HCT116 (cell line): Measurements from ENCODE around the gene TLE7. TPM values are rescaled to one million over a fixed set of nuclear protein-coding genes. Genes with fewer than 3 reads are reported as not detected.

Experiments used
- ATAC-seq: fragments of 200-7000 bp; cut with Tn5 transposase; 2 replicates; pipeline ENCODE4 v1.9.1; 2020; ENCODE audit warnings: mild to moderate bottlenecking, moderate library complexity
- BruUV-seq: library from RNA; stranded (reverse); fragments of 400-500 nt; replicated peaks from 2 replicates; lab custom pipeline; 2021; lab: Mats Ljungman, UMichigan
- CTCF ChIA-PET: fragments of 300-600 bp; sonication (Branson Sonifier 250); formaldehyde crosslinking; loops from one replicate; lab custom pipeline; 2021; ENCODE audit warnings: antibody characterized with exemption; lab: Charles Lee
- POLR2A ChIA-PET: fragments of 300-600, 350-600 bp; sonication (Branson Sonifier 250); formaldehyde crosslinking; loops from one replicate; lab custom pipeline; 2021; ENCODE audit warnings: antibody characterized with exemption; lab: Charles Lee
- RAD21 ChIA-PET, 2 experiments: fragments of 300-600 bp; sonication (Branson Sonifier 250); formaldehyde crosslinking; loops; one replicate each; lab custom pipeline; 2023; ENCODE audit warnings: low total read pairs in 2 of 2; ENCODE audit not compliant: uncharacterized antibody in 2 of 2, unreplicated experiment in 2 of 2, low non-redundant PET in 1 of 2; lab: Charles Lee
- DNase-seq: peaks from one replicate; pipeline ENCODE4 v3.0.0-alpha.2; 2010; ENCODE audit warnings: low read depth, low spot score
- H2AFZ ChIP-seq: fragments of 200-600 bp; shearing (Covaris generic), sonication (generic); 2 replicates; pipeline ENCODE4 v1.6.1; 2017; ENCODE audit warnings: low read depth, mixed run types, mixed read lengths, antibody characterized with exemption, low read length; ENCODE audit not compliant: poor library complexity, severe bottlenecking
- H3K27ac ChIP-seq: 2 replicates; pipeline ENCODE4 v1.5.1; 2012; ENCODE audit warnings: low read depth, low read length
- H3K27me3 ChIP-seq: fragments of 200-600 bp; sonication (generic); 2 replicates; pipeline ENCODE4 v1.6.1; 2016; ENCODE audit warnings: mixed run types, low read length, mixed read lengths; ENCODE audit not compliant: insufficient read depth
- H3K36me3 ChIP-seq, 2 experiments: fragments of 200-500 bp in 1 of 2; fragments of 200-600 bp in 1 of 2; sonication (Bioruptor generic) in 1 of 2; sonication (generic) in 1 of 2; 2 replicates each; pipeline versions ENCODE4 v1.5.1 to v1.6.1; 2014 to 2016; ENCODE audit warnings: low read length in 2 of 2, inconsistent platforms in 1 of 2, mixed read lengths in 1 of 2, mixed run types in 1 of 2; ENCODE audit not compliant: insufficient read depth in 2 of 2, control insufficient read depth in 1 of 2
- H3K4me1 ChIP-seq, 2 experiments: fragments of 200-600 bp in 1 of 2; sonication (generic) in 1 of 2; 2 replicates each; pipeline versions ENCODE4 v1.5.1 to v1.6.1; 2012 to 2017; ENCODE audit warnings: low read length in 2 of 2, inconsistent platforms in 1 of 2, mild to moderate bottlenecking in 1 of 2, mixed read lengths in 1 of 2, mixed run types in 1 of 2, moderate library complexity in 1 of 2; ENCODE audit not compliant: insufficient read depth in 2 of 2, control insufficient read depth in 1 of 2
- H3K4me2 ChIP-seq: fragments of 200-600 bp; sonication (generic); 2 replicates; pipeline ENCODE4 v1.6.1; 2017; ENCODE audit warnings: mixed run types, low read length, mixed read lengths
- H3K4me3 ChIP-seq, 2 experiments: fragments of 200-600 bp in 1 of 2; sonication (generic) in 1 of 2; replicated peaks in 1 of 2; 2 replicates each; pipeline ENCODE4 v1.5.1; 2011 to 2016; ENCODE audit warnings: low read length in 2 of 2, control low read depth in 1 of 2, low read depth in 1 of 2, mild to moderate bottlenecking in 1 of 2, mixed read lengths in 1 of 2, mixed run types in 1 of 2
- H3K79me2 ChIP-seq: fragments of 200-600 bp; sonication (generic); 2 replicates; pipeline ENCODE4 v1.6.1; 2017; ENCODE audit warnings: mild to moderate bottlenecking, mixed run types, low read length, moderate library complexity, mixed read lengths; ENCODE audit not compliant: insufficient read depth
- H3K9ac ChIP-seq: fragments of 200-600 bp; sonication (generic); 2 replicates; pipeline ENCODE4 v1.6.1; 2016; ENCODE audit warnings: low read length, mixed read lengths
- H3K9me2 ChIP-seq: fragments of 200-600 bp; sonication (generic), shearing (Covaris generic); 2 replicates; pipeline ENCODE4 v1.6.1; 2017; ENCODE audit warnings: mixed run types, mild to moderate bottlenecking, moderate library complexity; ENCODE audit not compliant: insufficient read depth
- H3K9me3 ChIP-seq, 2 experiments: fragments of 200-500 bp in 1 of 2; fragments of 200-600 bp in 1 of 2; sonication (Bioruptor generic) in 1 of 2; sonication (generic) in 1 of 2; 2 replicates each; pipeline ENCODE4 v1.6.1; 2014 to 2017; ENCODE audit warnings: low read length in 2 of 2, mixed read lengths in 2 of 2, inconsistent platforms in 1 of 2, low read depth in 1 of 2, mild to moderate bottlenecking in 1 of 2, mixed run types in 1 of 2, moderate library complexity in 1 of 2; ENCODE audit not compliant: control insufficient read depth in 1 of 2, insufficient read depth in 1 of 2
- H4K20me1 ChIP-seq: fragments of 200-600 bp; sonication (generic), shearing (Covaris generic); 2 replicates; pipeline ENCODE4 v1.6.1; 2017; ENCODE audit warnings: mixed run types, mild to moderate bottlenecking, moderate library complexity; ENCODE audit not compliant: insufficient read depth
- CEBPB ChIP-seq: IDR thresholded peaks from 2 replicates; pipeline ENCODE4 v1.6.1; 2012; ENCODE audit warnings: low read depth
- EZH2 ChIP-seq: fragments of 200-600 bp; sonication (generic); IDR thresholded peaks from 2 replicates; pipeline ENCODE4 v1.6.1; 2017; ENCODE audit warnings: antibody characterized with exemption, mixed run types
- FOSL1 ChIP-seq: IDR thresholded peaks from 2 replicates; pipeline ENCODE4 v1.6.1; 2012; ENCODE audit warnings: low read depth
- JUND ChIP-seq: IDR thresholded peaks from 2 replicates; pipeline ENCODE4 v1.6.1; 2012
- RAD21 ChIP-seq: IDR thresholded peaks from 2 replicates; pipeline ENCODE4 v1.6.1; 2012; ENCODE audit warnings: low read depth, mild to moderate bottlenecking
- ZFX ChIP-seq: fragments of 450-650 bp; IDR thresholded peaks from 2 replicates; pipeline ENCODE4 v1.6.1; 2017
- ZNF274 ChIP-seq: fragments of 200-500 bp; sonication (Bioruptor generic); IDR thresholded peaks from 2 replicates; pipeline ENCODE4 v1.6.1; 2014; ENCODE audit warnings: mild to moderate bottlenecking, low read depth, low read length, inconsistent platforms
- intact Hi-C: fragments of 100-400 bp; cut with micrococcal nuclease; formaldehyde crosslinking; loops from 2 replicates; pipeline ENCODE4 v1.10.0; 2022
- total RNA-seq: library from RNA; stranded (reverse); gene quantifications from one replicate; pipeline ENCODE4 v1.2.1, GENCODE V29; 2021; ENCODE audit not compliant: unreplicated experiment

Gene TLE7
- total RNA-seq, 1 experiment from 2014 or later: not detected

- Histone ChIP-seq H3K36me3 (no peaks in the 10 kb centered on the region), H3K79me2 (no peaks in the 10 kb centered on the region), H3K9ac (peak overlapping the region; percentile 13; the same call in 1 of the 2 replicates), H4K20me1 (no peaks in the 10 kb centered on the region), H3K4me3 (peak overlapping the region; percentile 3 to 38; a peak in 2 of 4 replicates), H3K4me2 (peak overlapping the region; percentile 67), H2AFZ (peak overlapping the region; percentile 88), H3K9me2 (no peaks in the 10 kb centered on the region), H3K27me3 (no peaks in the 10 kb centered on the region), H3K4me1 (peaks cover 4 to 14% of the 10 kb centered on the region in 2 experiments; a peak in 3 of 4 replicates), H3K27ac (peak overlapping the region; percentile 46), H3K9me3 (peaks cover 0 to 7% of the 10 kb centered on the region in 2 experiments; a peak in 1 of 4 replicates)
- ATAC-seq (no peak), DNase-seq (no peak)
- TSS peak; percentile 100 for BruUV-seq
- POLR2A ChIA-PET: interaction anchor here (1.0 to 1.8 kb wide), 2 partner anchors 35 to 184 kb away, joined by 3 read pairs; partner anchors contain the start of gene ZNF23
- RAD21 ChIA-PET: interaction anchor here (0.6 to 1.7 kb wide), 3 partner anchors 10 to 14 kb away, joined by 3 to 6 read pairs (median 5); no protein-coding TSS in a partner anchor
- TF ChIP-seq JUND: no peak
- TF ChIP-seq CEBPB: 0 out of 2 replicates have a peak, but pooled peaks have one; percentile 18
- TF ChIP-seq RAD21: no peak
- no peak for TF ChIP-seq EZH2
- no peak for TF ChIP-seq ZFX
- no peak for TF ChIP-seq ZNF274
- no peak for TF ChIP-seq FOSL1
- intact Hi-C loops: no loop called here
- CTCF ChIA-PET: interaction anchor here (1.1 to 2.4 kb wide), 3 partner anchors 14 to 184 kb away, joined by 4 to 8 read pairs (median 7); no protein-coding TSS in a partner anchor
These were observed 14.8 kb downstream of the TLE7 start for GRCh38 chr16:71426880-71427615.
